Midbrain (tissue), 1 donor: ENCODE results near the gene PTPN22.

ENCODE experiments used
- DNase-seq: peaks from one replicate; lab custom pipeline; 2025; lab: John Stamatoyannopoulos, UW

Gene PTPN22

DNA sequence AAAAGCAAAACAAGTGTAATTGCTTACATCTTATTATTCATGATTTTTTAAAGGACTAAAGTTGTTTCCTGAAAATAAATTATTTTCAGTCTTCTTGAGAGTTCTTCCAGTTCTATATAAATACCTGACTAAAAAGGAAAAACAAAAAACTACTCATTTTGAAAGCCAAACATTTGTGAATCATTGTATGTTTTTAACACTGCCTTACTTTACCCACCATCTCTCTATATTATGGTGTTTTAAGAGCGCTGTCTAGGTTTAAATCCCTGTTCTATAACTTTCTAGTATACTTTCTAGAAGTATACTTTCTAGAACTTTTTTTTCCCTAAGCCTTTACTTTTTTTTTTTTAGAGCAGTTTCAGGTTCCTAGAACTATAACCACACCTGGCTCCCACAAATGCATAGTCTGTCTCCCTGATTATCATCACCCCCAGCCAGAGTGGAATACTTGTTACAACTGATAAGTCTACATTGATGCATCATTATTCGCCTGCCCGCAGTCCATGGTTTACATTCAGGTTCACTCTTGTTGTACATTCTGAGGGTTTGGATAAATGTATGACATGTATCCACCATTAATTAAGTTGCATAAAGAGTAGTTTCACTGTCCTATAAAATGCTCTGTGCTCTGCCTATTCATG, 69.0 kb downstream of the PTPN22 start:
- no peak for DNase-seq

DNA sequence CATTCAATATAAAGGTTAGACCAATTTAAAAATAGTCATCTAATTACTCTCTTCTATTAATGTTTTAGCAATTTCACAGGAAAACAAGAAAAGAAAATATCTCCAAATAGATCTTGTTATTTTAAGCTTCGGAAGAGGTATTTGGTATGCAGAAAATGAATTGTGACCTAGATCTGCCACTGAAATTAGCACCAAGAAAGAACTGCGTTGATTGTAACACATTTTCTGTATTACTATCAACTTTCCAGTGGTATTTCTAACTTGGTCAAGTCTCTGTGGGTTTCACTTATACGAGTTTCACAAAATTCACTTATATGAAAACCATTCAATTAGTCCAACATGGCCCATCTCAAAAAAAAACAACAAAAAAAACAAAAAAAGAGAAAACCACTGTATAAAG, 71.0 kb downstream of the PTPN22 start:
- no peak for DNase-seq

- no peak for DNase-seq
Observed at GRCh38 chr1:113797472-113797871, 74.0 kb downstream of the PTPN22 start.

DNA sequence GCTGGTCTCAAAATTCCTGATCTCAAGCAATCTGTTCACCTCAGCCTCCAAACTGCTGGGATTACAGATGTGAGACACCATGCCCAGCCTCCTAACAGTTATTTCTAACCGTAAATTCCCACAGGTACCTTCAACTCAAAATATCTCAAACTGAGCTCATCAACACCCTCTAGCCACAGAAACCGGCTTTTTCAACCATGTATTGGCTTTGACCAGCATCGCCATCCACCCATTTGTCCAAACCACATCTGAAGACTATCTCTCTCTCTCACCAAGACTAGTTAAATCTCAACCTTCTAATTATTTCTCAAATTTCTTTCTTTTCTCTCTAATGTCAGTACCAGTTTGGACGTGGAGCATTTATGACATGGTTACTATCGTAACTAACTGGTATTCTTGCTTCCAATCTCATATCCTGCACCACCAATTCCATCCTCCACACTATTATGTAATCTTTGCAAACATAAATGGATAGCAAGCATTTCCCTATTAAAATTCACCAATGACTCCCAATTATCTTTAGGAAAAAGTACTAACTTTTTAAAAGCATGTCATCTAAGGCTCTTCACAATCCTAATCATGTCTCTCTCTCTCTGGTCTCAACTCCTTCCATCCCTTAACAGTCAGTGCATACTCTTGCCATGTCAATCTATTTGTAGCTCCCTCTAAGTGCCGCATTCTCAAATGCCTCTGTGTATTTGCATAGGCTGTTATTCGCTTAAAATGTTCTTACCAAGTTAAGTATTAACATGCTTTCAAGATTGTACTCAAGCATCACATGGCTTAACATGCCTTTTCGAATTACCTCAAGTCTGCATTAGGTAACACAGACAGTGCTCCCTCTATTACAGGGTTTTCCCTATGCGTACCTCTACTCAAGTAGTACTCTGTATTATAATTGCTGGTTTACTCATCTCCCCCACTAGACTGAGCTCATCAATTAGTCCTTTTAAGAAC, 77.4 kb downstream of the PTPN22 start:
- DNase-seq = no peak

GRCh38 chr1:113792986-113793385, 78.5 kb downstream of the PTPN22 start:
- no peak for DNase-seq

GRCh38 chr1:113792471-113792870, 79.0 kb downstream of the PTPN22 start:
- DNase-seq = no peak

- no peak for DNase-seq
Observed at GRCh38 chr1:113788802-113789201, 82.7 kb downstream of the PTPN22 start.

- DNase-seq = no peak
Observed at GRCh38 chr1:113787663-113788062, 83.8 kb downstream of the PTPN22 start.

- no peak for DNase-seq
Observed at GRCh38 chr1:113786069-113786468, 85.4 kb downstream of the PTPN22 start.

- DNase-seq = no peak
Observed at GRCh38 chr1:113784104-113784779, 87.3 kb downstream of the PTPN22 start.

- DNase-seq = peak; percentile 32
Observed at GRCh38 chr1:113783254-113784103, 88.0 kb downstream of the PTPN22 start.

DNA sequence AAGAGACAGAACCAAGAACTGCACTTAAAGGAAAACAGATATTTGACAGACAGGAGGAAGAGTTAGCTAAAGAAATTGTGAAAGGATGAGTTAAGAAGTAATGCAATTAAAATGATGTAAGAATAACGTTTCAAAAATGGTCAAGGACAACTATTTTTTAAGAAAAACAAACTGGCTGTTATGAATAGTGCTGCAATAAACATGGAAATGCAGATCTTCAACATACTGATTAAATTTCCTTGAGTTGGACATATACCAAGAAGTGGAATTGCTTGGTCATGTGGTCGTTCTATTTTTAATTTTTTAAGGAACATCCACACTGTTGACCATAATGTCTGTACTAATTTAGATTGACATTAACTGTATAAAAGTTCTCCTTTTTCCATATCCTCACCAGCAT, 89.1 kb downstream of the PTPN22 start:
- no peak for DNase-seq

- no peak for DNase-seq
Observed at GRCh38 chr1:113780374-113781146, 91.0 kb downstream of the PTPN22 start.

- no peak for DNase-seq
Observed at GRCh38 chr1:113779542-113779941, 92.0 kb downstream of the PTPN22 start.

- no peak for DNase-seq
Observed at GRCh38 chr1:113777561-113777960, 94.0 kb downstream of the PTPN22 start.

- no peak for DNase-seq
Observed at GRCh38 chr1:113770031-113770430, 101.5 kb downstream of the PTPN22 start.

GRCh38 chr1:113769601-113769970, 101.9 kb downstream of the PTPN22 start:
- DNase-seq = no peak

GRCh38 chr1:113768916-113769600, 102.5 kb downstream of the PTPN22 start:
- DNase-seq = no peak

DNA sequence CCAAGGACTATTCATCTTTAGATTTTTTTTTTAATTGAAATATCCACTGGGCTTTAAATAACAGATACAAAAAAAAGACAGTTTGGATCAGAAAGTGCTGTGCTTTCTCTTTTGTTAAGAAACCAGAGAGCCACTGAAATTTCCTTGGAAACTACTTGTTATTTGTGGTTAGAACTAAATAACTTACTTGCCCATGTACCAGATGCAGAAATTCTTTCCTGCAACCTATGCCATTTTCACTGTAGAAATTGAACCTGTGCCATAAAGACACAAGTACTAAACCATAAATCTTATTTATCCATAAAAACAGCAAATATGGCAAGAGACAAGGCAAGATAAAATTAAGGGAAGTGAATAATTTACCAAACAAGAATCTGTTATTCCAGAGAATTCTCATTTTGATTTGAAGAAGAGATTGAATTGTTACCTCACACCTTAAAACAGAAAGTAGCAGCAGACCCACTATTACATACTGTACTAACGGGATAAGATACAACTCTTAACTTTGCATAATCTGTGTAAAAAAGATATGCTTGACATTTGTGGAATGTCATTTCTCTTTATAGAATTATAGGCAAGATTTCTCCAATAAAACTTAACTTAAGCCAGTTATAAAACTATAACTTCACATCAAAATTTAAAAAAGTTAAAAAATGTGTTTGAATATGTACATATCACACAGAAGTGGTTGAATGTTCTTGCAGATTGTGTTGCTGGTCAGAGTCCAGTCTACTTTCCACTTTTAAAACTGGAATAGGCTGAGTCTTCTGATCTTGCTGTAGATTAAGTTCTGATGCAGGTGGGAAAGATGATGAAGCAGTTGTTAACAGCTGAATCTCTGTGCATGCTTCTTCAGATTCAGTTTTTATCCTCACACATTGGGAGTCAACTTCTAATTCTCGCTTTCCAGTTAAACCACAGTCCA, 105.9 kb downstream of the PTPN22 start:
- no peak for DNase-seq
